HG03520 (cell line): ENCODE measurements around the gene RPP40.
"Not testable (repeated sequence)": the region's sequence is repeated elsewhere in the genome, so short reads cannot be mapped to it uniquely, and the experiment has no call there.

Experiments
- ATAC-seq: cut with Tn5 transposase; IDR thresholded peaks from one replicate; pipeline ENCODE4 v1.9.1; 2021; ENCODE audit warnings: mild to moderate bottlenecking, moderate library complexity; ENCODE audit not compliant: unreplicated experiment

The RPP40 gene

GRCh38 chr6:5003604-5004372 lies at the start of gene RPP40:
Gene RPP40, minus strand, starts transcription at chr6:5004037. Its CDS starts 35 bp downstream, at chr6:5004002.
- ATAC-seq: peak; percentile 93

GRCh38 chr6:5053038-5053437 lies 49.2 kb upstream of the RPP40 start:
- no peak for ATAC-seq

DNA sequence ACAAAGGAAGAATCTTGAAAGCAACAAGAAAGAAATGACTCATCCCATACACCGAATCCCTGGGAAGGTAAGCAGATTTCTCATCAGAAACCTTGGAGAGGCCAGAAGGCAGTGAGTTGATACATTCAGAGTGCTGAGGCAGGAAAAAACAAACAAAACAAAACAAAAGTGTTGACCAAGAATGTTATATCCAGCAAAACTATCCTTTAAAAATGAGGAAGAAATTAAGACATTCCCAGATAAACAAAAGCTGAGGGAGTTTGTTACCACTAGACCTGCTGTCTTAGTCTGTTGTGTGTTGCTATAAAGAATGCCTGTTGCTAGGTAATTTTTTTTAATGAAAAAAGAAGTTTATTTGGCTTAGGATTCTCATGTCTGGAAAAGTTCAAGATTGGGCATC lies 47.6 kb upstream of the RPP40 start:
- no peak for ATAC-seq

GRCh38 chr6:5050009-5050408 lies 46.2 kb upstream of the RPP40 start:
- no peak for ATAC-seq

DNA sequence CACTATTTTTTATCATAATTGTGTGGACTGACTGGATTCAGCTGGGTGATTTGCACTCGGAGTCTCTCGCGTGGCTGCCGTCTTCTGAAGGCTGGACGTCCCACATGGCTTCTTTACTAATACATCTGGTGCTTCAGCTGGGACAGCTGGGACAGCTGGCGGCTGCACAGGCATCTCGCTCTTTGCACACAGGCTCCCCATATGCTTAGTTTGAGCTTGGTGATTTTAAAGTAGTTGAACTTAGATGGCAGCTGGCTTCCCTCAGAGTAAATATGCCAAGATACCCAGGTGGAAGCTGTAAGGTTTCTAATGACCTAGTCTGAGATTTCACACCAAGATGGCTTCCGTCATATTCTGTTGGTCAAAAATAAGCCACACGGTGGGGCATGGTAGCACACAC lies 42.6 kb upstream of the RPP40 start:
- no peak for ATAC-seq

DNA sequence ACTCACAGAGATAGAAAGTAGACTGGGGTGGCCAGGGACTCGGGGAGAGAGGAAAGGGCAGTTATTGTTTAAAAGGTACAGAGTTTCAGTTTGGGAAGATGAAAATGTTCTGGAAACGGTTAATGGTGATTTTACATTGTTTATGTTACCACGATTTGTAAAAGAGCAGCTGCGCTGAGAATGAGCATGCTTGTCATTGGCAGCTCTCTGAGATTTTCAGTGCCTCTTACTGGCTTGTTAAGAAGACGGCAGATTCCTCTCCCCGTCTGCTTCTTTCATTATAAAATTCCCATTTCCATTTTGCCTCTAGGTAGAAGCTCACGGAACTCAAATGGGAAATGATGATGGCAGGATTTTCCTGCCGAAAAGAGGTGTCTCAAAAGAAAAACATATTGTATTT lies 41.6 kb upstream of the RPP40 start:
- no peak for ATAC-seq

DNA sequence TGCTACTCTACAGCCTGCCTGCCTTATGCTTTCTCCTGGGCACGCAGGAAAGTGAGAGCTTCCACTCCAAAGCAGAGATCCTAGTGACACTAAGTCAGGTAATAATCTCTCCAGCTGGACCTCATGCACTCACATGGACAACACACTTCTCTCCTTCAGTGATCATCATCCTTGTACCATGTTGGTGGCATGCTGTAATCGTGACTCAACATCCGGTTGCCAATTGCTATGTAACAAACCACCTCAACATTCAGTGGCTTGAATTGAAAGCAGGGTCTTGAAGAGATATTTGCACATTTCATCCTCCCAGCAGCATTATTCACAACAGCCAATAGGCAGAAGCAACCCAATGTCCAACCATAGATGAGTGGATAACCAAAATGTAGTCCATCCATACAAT lies 41.0 kb upstream of the RPP40 start:
- no peak for ATAC-seq

GRCh38 chr6:5042436-5042835 lies 38.6 kb upstream of the RPP40 start:
- ATAC-seq: no peak

DNA sequence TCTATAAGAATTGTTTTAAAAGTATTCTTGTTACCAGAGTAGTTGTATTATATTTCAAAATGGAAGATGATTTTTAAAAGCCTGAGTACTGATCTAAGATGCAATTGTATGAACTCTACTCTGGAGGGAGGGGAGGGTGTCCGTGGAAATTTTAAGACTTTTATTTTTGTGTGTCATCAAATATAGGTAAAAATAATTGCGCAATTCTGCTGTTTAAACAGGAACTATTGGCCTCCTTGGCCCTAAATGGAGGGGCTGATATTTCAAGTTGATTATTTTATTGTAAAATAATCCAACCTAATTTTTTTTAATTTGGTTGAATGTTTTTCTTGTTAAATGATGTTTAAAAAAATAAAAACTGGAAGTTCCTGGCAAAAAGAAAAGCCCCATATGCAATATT lies 38.1 kb upstream of the RPP40 start:
- no peak for ATAC-seq

DNA sequence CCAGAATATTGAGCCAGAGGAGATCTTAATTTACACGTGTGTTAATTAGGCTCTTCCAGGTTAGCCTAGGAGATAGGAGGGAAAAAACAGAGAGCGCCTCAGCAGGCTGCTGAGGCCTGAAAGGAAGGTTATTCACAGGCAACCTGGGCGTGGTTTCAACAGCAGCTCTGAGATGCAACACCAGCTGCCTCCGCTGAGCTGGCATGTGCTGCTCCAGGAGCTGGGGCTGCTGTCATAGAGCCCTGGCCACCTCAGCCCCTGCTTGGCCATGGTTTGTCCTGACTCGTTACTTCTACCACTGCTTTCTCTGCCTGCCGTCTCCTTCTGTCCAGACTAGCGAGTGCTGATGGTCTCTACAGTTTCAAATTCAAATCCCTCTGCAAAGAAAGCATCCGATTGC lies 32.4 kb upstream of the RPP40 start:
- no peak for ATAC-seq

GRCh38 chr6:5034736-5035135 lies 30.9 kb upstream of the RPP40 start:
- no peak for ATAC-seq

DNA sequence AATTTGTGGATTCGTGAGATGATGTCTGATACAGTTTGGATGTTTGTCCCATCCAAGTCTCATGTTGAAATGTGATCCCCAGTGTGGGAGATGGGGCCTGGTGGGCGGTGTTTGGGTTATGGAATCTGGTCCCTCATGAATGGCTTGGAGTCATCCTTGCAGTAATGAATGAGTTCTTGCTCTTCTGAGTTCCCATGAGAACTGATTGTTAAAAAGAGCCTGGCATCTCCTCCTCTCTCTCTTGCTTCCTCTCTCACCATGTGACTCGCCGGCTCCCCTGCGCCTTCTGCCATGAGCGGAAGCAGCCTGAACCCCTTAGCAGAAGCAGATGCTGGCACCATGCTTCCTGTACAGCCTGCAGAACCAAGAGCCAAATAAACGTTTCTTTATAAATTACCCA lies 30.5 kb upstream of the RPP40 start:
- ATAC-seq: no peak

GRCh38 chr6:5033214-5033904 lies 29.5 kb upstream of the RPP40 start:
- not testable (repeated sequence) for ATAC-seq

DNA sequence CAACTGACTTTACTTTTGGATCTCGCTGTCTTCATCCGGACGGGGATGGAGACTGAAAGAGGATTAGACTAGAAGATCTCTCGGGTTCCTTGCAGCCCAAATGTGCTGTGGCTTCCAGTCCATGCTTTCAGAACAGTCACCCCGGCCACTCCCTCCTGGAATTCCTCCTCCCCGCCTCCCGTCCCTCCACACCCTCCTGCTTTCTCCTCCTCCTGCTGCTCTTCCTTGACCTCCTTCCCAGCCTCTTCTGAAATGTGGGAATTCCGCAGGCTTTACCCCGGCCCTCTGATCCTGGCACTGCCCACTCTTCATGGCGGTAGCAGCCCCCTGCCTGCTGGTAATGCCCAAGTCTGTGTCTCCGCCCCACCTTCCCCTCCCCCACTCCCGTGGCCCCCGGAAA lies 28.9 kb upstream of the RPP40 start:
- not testable (repeated sequence) for ATAC-seq

DNA sequence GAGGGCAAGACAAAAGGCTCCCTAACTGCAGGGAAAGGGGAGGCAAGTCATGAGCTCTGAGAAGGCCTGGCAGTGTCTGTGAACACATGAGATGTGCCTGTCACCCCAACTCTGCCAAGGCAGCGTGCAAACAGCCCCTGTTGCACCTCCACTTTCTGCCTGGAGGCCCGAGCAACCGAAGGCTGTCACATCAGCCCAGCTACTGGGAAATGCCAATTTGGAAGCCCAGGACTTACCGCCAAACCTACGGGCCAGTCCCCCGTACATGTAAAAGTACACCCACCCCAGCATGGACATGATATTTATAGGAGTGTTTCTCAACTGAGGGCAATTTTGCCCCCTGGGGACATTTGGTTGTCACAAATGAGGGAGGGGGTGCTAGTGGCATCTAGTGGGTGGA lies 27.3 kb upstream of the RPP40 start:
- ATAC-seq: no peak

- ATAC-seq: peak; percentile 90
Observed at GRCh38 chr6:5030596-5031136, 26.8 kb upstream of the RPP40 start.

- no peak for ATAC-seq
Observed at GRCh38 chr6:5029609-5030008, 25.8 kb upstream of the RPP40 start.

DNA sequence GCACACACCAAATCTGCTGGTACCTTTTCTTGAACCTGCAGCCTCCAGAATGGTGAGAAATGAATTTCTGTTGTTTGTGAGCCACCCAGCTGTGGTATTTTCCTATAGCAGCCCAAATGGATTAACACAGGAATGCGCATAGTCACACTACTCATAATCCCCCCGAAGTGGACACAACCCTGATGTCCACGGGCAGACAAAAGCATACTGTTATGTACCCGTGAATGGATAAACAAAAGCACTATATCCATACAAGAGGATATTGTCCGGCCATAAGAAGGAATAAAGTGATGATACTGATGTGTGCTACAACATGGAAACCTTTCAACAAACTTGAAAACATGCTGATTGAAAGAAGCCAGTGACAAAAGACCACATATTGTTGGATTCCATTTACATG lies 25.1 kb upstream of the RPP40 start:
- ATAC-seq: no peak

GRCh38 chr6:5028301-5028700 lies 24.5 kb upstream of the RPP40 start:
- ATAC-seq: no peak

DNA sequence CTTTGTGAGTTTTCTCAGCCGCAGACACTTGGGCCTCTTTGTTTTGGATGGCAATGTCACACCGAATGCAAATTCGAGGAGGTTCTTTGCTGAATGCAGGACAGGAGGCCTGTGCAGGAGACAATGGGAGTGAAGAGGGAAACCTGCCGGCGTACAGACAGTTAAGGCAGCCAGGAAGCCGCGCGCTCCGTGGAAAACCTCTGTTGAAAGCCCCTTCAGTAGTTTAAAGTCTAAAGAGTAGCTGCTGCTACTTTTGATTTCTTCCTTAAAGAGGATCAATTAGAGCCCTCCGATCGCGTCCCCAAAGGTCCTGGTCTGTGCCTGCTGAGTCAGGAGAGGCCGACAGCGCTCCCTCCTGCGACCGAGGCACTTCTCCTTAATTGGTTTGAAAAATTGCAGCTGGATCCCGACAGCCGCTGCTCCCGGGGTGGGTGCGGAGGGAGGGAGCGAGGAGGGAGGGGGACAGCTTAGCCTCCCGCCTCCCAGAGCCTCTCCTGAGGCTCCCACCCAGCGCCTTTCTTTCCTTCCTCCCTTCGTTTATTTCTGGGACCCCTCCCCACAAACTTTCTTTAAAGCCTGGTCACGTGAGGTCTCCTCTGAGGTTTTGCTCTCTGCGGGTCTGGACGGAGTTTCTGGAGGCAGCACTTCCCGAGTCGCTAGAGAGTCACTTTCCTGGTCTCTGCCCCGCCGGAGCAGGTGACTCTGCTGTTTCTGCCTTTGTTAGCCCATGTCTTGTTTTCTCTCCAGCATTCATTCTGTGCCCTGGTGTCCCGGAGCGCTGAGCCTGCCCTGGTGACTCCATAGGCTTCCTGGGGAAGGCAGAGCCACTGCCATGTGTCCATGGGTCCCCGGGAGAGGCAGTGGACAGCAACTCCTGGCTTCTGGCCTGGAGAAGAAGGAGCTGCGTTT lies 22.3 kb upstream of the RPP40 start:
- no peak for ATAC-seq

DNA sequence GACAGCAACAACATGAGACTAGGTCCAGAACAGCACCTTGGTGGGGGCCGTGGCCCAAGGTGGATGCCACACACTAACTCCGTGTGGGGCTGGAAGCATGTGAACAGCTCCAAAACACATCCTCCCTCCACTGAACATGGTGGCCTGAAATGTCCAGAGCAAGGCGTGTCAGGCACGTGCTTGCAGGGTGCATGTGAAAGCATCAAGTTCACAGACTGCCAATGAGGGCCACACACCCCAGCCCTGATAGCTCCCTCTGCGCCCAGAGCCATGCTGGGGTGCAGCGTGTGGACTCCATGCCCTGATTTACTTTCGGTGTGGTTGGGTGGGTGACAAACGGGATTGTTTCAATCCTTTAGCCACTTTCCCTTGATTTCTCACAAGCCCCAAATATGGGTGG lies 20.1 kb upstream of the RPP40 start:
- ATAC-seq: no peak
